A549 treated with Hydrocortisone at 1 μM for 4 hours (cell line): ENCODE measurements around the gene LTBR. TPM values are rescaled to one million over a fixed set of nuclear protein-coding genes. Genes with fewer than 3 reads are reported as not detected.

Experiments used
- total RNA-seq: library from RNA; stranded (reverse); fragments of 200-300 nt; extraction: Qiagen RNA extraction; gene quantifications from 5 replicates; pipeline ENCODE4 v1.2.3, GENCODE V29; 2022

LTBR gene
- 204 to 246 TPM (median 240 TPM) in 5 replicates for total RNA-seq

DNA sequence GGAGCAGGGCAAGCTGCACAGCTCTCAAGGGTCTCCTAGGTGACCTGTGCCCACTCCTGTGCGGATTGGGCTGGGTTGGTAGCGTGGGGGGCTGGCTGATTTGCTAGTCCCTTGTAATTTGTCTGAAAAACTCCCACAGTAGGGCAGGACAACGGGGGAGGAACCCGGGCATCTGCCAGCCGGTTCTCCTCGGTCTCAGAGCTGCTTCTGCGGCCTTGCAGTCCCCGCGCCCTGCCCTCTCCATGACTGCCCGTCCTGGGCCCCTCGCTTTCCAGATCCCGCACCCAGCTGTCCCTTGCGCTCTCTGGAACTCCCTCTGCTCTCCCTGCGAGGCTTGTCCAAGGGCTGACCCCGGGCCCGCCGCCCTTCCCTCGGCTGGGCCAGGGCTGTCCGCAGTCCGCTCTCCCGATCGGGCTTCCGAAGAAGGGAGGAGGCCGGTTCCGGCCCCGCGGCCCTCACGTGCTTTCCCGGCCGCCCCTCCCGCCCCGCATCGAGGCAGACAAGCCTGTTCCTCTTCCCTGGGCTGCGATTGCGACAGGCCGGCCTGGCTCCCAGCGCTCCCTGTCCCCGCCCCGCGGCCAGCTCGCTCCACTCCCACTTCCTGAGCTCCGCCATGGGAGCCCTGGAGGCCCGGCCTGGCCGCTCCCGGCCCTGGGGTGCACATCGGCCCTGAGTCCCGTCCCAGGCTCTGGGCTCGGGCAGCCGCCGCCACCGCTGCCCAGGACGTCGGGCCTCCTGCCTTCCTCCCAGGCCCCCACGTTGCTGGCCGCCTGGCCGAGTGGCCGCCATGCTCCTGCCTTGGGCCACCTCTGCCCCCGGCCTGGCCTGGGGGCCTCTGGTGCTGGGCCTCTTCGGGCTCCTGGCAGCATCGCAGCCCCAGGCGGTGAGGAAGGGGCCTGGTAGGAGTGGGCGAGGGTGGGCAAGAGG, at the start of gene LTBR:
TSS of gene LTBR (plus strand) at position 591 of the 927 bp plus-strand sequence. CDS start at position 788, 197 bp downstream.

DNA sequence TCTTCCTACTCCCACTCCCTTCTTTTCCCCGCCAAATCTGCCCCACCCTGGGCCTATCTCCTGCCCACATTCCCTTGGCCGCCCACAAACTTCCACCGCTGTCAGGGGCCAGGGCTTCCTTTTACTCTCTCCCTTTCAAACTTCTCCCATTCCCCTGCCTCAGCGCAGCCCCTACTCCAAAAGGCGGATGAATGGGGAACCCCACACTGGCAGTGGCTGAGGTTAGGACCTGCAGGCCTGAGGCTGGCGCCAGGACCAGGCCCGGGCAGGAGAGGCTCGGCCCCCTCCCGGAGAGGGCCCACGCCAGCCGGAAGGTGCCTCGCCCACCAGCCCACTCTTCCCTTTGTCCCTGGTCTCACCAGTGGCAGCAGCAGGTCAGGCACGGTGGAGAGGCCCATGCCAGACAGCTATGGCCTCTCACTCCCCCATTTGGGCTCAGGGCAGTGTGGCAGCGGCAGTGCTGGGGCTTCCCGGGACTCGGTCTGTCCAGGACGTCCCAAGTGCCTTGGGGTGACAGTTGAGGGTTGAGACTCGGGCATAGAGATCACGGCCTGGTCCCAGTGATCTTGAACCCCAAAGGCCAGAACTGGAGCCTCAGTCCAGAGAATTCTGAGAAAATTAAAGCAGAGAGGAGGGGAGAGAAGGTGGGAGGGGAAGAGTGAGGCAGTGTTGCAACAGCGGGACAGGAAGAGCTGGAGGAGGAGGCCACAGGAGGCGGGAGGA, 42.4 kb upstream of the LTBR start, which contains the start of gene TNFRSF1A:
TSS of gene TNFRSF1A (minus strand) at position 660 of the 723 bp plus-strand sequence. CDS start at position 398, 262 bp downstream.

DNA sequence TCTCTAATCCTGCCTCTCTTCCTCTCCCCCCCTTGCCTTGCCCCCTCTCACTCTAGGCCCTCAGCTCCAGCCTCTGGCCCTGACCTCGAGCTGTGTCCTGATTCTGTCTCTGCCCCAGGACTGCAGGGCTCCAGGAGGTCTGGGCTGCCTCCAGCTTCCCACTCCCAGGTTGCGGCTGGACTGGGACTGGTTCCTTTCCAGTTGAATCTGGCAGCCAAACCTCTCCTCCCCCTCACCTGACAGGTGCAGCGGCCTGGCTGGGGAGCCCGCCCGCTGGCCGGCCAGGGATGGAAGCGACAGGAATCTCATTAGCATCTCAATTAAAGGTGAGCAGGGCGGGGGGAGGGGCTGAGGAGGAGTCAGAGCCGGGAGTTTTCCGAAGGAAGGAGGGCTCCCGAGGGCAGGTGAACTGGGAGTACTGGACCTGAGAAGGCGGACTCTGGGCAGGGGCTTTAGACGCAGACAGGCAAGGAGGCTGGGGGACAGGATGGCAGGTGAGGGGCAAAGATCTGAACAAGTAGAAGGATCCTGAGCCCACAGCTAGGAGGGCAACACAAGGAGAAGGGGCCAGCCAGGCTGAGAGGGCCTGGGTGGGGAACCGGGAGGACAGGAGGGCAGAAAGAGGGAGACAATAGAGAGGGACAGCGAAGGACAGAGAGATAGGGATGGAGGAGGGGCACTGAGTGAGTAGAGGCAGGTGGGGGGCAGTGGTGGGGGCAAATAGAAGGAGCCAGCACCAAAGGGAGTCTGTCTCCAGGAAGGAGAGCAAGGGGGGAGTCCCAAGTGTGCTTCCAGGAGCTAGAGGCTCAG, 8.5 kb upstream of the LTBR start, which contains the start of gene SCNN1A:
TSS of gene SCNN1A (minus strand) at position 295 of the 810 bp plus-strand sequence. CDS start 780 bp downstream, outside the sequence.

Other genes with a start within 250 kb of the LTBR start
- 253 to 288 TPM (median 276 TPM) in 5 replicates for gene CD9, start 183.8 kb upstream of the LTBR start, total RNA-seq
- gene PLEKHG6, start 73.5 kb upstream of the LTBR start, total RNA-seq = 0.26 to 0.99 TPM (median 0.38 TPM) in 5 replicates
- 361 to 805 TPM (median 469 TPM) in 5 replicates for gene TNFRSF1A, start 42.1 kb upstream of the LTBR start, total RNA-seq
- 22.8 to 25.8 TPM (median 24.3 TPM) in 5 replicates for gene SCNN1A, start 8.6 kb upstream of the LTBR start, total RNA-seq
- gene CD27, start 60.8 kb downstream of the LTBR start, total RNA-seq = not detected in 5 replicates
- 3.3 to 4.0 TPM (median 3.6 TPM) in 5 replicates for gene TAPBPL, start 67.9 kb downstream of the LTBR start, total RNA-seq
- gene VAMP1, start 86.5 kb downstream of the LTBR start, total RNA-seq = 9.2 to 13.0 TPM (median 10.5 TPM) in 5 replicates
- 256 to 331 TPM (median 322 TPM) in 5 replicates for gene MRPL51, start 109.1 kb downstream of the LTBR start, total RNA-seq
- gene NCAPD2, start 109.9 kb downstream of the LTBR start, total RNA-seq = 52.3 to 78.1 TPM (median 59.3 TPM) in 5 replicates
- 6,926 to 9,040 TPM (median 8,633 TPM) in 5 replicates for gene GAPDH, start 150.4 kb downstream of the LTBR start, total RNA-seq
- gene IFFO1, start 171.9 kb downstream of the LTBR start, total RNA-seq = 1.6 to 2.5 TPM (median 1.8 TPM) in 5 replicates
- 91.1 to 115 TPM (median 97.7 TPM) in 5 replicates for gene NOP2, start 184.1 kb downstream of the LTBR start, total RNA-seq
- 55.8 to 82.9 TPM (median 60.2 TPM) in 5 replicates for gene CHD4, start 223.2 kb downstream of the LTBR start, total RNA-seq